Measurements from ENCODE around the gene COL25A1. TPM values are rescaled to one million over a fixed set of nuclear protein-coding genes. Genes with fewer than 3 reads are reported as not detected.
A peak's percentile ranks its signal among the peaks of the same experiment; 100 is the strongest.

The COL25A1 gene
- total and polyA plus RNA-seq, 2 experiments from 2014 or later: 0.28 to 1.9 TPM

- H3K9me2 ChIP-seq (replicated peaks; ENCODE audit: insufficient read depth): no peaks in the 10 kb centered on the region
- H3K4me2 ChIP-seq: no peak overlapping the region
- no peak overlapping the region for H3K27ac ChIP-seq
- no peaks in the 10 kb centered on the region for H3K27me3 ChIP-seq
- H3K4me1 ChIP-seq (ENCODE audit: insufficient read depth): no peaks in the 10 kb centered on the region
- 69% methylated on average over 3 of the region's 3 CpGs for WGBS (ENCODE audit: low lambda C conversion rate, missing lambda C conversion rate)
- no peak overlapping the region for H2AFZ ChIP-seq
- H3K9me3 ChIP-seq (ENCODE audit: low read depth): no peaks in the 10 kb centered on the region
- H3K79me2 ChIP-seq: no peaks in the 10 kb centered on the region
- no peak for DNase-seq (ENCODE audit: low spot score)
- H3K4me3 ChIP-seq: no peak overlapping the region
- TF ChIP-seq EZH2phosphoT487 (IDR thresholded peaks at IDR 0.05; ENCODE audit: low read depth, severe bottlenecking, unreplicated experiment): no peak
- TF ChIP-seq CTCF (IDR thresholded peaks at IDR 0.05; ENCODE audit: poor library complexity): no peak
- no peaks in the 10 kb centered on the region for H4K20me1 ChIP-seq (ENCODE audit: insufficient read depth, poor library complexity, severe bottlenecking)
- H3K36me3 ChIP-seq (replicated peaks; ENCODE audit: insufficient read depth, low read depth): no peaks in the 10 kb centered on the region
These were observed 12.9 kb upstream of the COL25A1 start for GRCh38 chr4:109315341-109315740.

GRCh38 chr4:109313168-109314133 is 11.0 kb upstream of the COL25A1 start:
- no peaks in the 10 kb centered on the region for H3K9me2 ChIP-seq (replicated peaks; ENCODE audit: insufficient read depth)
- no peak for TF ChIP-seq EZH2phosphoT487 (IDR thresholded peaks at IDR 0.05; ENCODE audit: low read depth, severe bottlenecking, unreplicated experiment)
- TF ChIP-seq EZH2 (IDR thresholded peaks at IDR 0.05; ENCODE audit: borderline replicate concordance): no peak
- no peak for TF ChIP-seq CTCF (IDR thresholded peaks at IDR 0.05; ENCODE audit: poor library complexity)
- no peak overlapping the region for H3K4me2 ChIP-seq
- no peaks in the 10 kb centered on the region for H3K79me2 ChIP-seq
- H3K27me3 ChIP-seq: no peaks in the 10 kb centered on the region
- no peak overlapping the region for H3K4me3 ChIP-seq
- H3K4me1 ChIP-seq (ENCODE audit: insufficient read depth): no peaks in the 10 kb centered on the region
- no peak for DNase-seq (ENCODE audit: low spot score)
- no peaks in the 10 kb centered on the region for H3K9me3 ChIP-seq (ENCODE audit: low read depth)
- WGBS (ENCODE audit: low lambda C conversion rate, missing lambda C conversion rate): 90% methylated on average over 11 of the region's 11 CpGs
- H3K36me3 ChIP-seq (replicated peaks; ENCODE audit: insufficient read depth, low read depth): no peaks in the 10 kb centered on the region
- no peaks in the 10 kb centered on the region for H4K20me1 ChIP-seq (ENCODE audit: insufficient read depth, poor library complexity, severe bottlenecking)
- no peak overlapping the region for H3K27ac ChIP-seq
- no peak overlapping the region for H2AFZ ChIP-seq

- Histone ChIP-seq H3K4me2 (peak overlapping the region; percentile 99), H2AFZ (peak overlapping the region; percentile 98), H3K27ac (no peak overlapping the region), H3K27me3 (peaks cover 59% of the 10 kb centered on the region), H4K20me1 (ENCODE audit: insufficient read depth, poor library complexity, severe bottlenecking) (no peaks in the 10 kb centered on the region), H3K9me2 (replicated peaks; ENCODE audit: insufficient read depth) (no peaks in the 10 kb centered on the region), H3K9me3 (ENCODE audit: low read depth) (no peaks in the 10 kb centered on the region), H3K79me2 (no peaks in the 10 kb centered on the region), H3K36me3 (replicated peaks; ENCODE audit: insufficient read depth, low read depth) (no peaks in the 10 kb centered on the region), H3K4me1 (ENCODE audit: insufficient read depth) (peaks cover 7% of the 10 kb centered on the region), H3K4me3 (peak overlapping the region; percentile 89)
- DNase-seq (ENCODE audit: low spot score): peak; percentile 35
- 0% methylated on average over 10 of the region's 10 CpGs for WGBS (ENCODE audit: low lambda C conversion rate, missing lambda C conversion rate)
- TF ChIP-seq EZH2 (IDR thresholded peaks at IDR 0.05; ENCODE audit: borderline replicate concordance) (peak; percentile 13), CTCF (IDR thresholded peaks at IDR 0.05; ENCODE audit: poor library complexity) (no peak)
These were observed 660 bp upstream of the COL25A1 start for GRCh38 chr4:109303140-109303496.

Measured in hepatocyte (in vitro differentiated cells).